ENCODE data around the gene PTPRD. TPM values are rescaled to one million over a fixed set of nuclear protein-coding genes. Genes with fewer than 3 reads are reported as not detected.

PTPRD gene
- total RNA-seq, 1 experiment from 2014 or later, result 32.5 TPM

GRCh38 chr9:10272830-10273229 lies 340.0 kb downstream of the PTPRD start:
- H3K18ac ChIP-seq (ENCODE audit: insufficient read length, low read depth, low read length), result no peak overlapping the region
- no peak overlapping the region for H4K91ac ChIP-seq (ENCODE audit: insufficient read length, low read depth, low read length)
- no peak overlapping the region for H2BK12ac ChIP-seq (ENCODE audit: insufficient read length, low read depth, low read length)
- no peak overlapping the region for H3K9ac ChIP-seq (ENCODE audit: extremely low read depth, insufficient read length, low read length)
- no peak overlapping the region for H3K27ac ChIP-seq (ENCODE audit: insufficient read length, low read depth, low read length)
- no peak overlapping the region for H3K14ac ChIP-seq (ENCODE audit: insufficient read depth, low read length)
- H4K20me1 ChIP-seq (ENCODE audit: control insufficient read depth, insufficient read depth, insufficient read length), result no peaks in the 10 kb centered on the region
- Mint-ChIP-seq H3K27ac (no peak overlapping the region), H3K4me1 (peaks cover 3 to 7% of the 10 kb centered on the region in 2 experiments; a peak in 1 of 4 replicates), H3K9me3 (no peaks in the 10 kb centered on the region), H3K36me3 (ENCODE audit: insufficient read depth in 1 of 3, low read depth in 3 of 3) (no peaks in the 10 kb centered on the region), H3K4me3 (no peak overlapping the region), H3K27me3 (ENCODE audit: low read depth) (no peaks in the 10 kb centered on the region; the same call in 1 of the 2 replicates)
- no peak overlapping the region for H3K4me2 ChIP-seq (ENCODE audit: insufficient read depth, insufficient read length, low read length)
- H3K27me3 ChIP-seq (ENCODE audit: insufficient read depth, low read length), result no peaks in the 10 kb centered on the region
- H3K9me3 ChIP-seq (ENCODE audit: control insufficient read depth, low read depth, low read length), result no peaks in the 10 kb centered on the region
- no peaks in the 10 kb centered on the region for H3K79me2 ChIP-seq (ENCODE audit: insufficient read depth, low read length)
- no peak overlapping the region for H2BK15ac ChIP-seq (ENCODE audit: low read depth, low read length)
- no peaks in the 10 kb centered on the region for H3K79me1 ChIP-seq (ENCODE audit: insufficient read depth, low read depth, low read length, poor library complexity, severe bottlenecking)
- DNase-seq, result no peak
- no peak overlapping the region for H2BK120ac ChIP-seq (ENCODE audit: low read depth, low read length, poor library complexity, severe bottlenecking)
- no peak overlapping the region for H3K56ac ChIP-seq (ENCODE audit: insufficient read length, low read depth, low read length)
- no peak overlapping the region for H2BK20ac ChIP-seq (ENCODE audit: low read depth, low read length, poor library complexity, severe bottlenecking)
- no peak overlapping the region for H2AFZ ChIP-seq (ENCODE audit: low read length)
- H2BK5ac ChIP-seq (ENCODE audit: insufficient read length, low read length), result no peak overlapping the region
- no peaks in the 10 kb centered on the region for H3K4me1 ChIP-seq (ENCODE audit: insufficient read depth, low read length)
- no peak for TF ChIP-seq CTCF (conservative IDR thresholded peaks at IDR 0.05)
- H4K8ac ChIP-seq (replicated peaks; ENCODE audit: insufficient read length, low read depth, low read length), result no peak overlapping the region
- H3K4ac ChIP-seq (ENCODE audit: low read depth, low read length), result no peak overlapping the region
- H3K23ac ChIP-seq (ENCODE audit: insufficient read length, low read depth, low read length), result no peak overlapping the region
- H3K23me2 ChIP-seq (ENCODE audit: insufficient read length, low read depth, low read length, poor library complexity, severe bottlenecking), result no peaks in the 10 kb centered on the region
- no peak overlapping the region for H3T11ph ChIP-seq (ENCODE audit: low read length)
- no peak overlapping the region for H2AK5ac ChIP-seq (ENCODE audit: insufficient read length, low read length)
- no peak overlapping the region for H4K5ac ChIP-seq (ENCODE audit: insufficient read length, low read depth, low read length)

Data from H9 (cell line).